ENCODE results near the gene LAP3. TPM values are rescaled to one million over a fixed set of nuclear protein-coding genes. Genes with fewer than 3 reads are reported as not detected.

LAP3 gene
- 33.0 to 53.9 TPM (median 35.3 TPM) in 5 replicates for total RNA-seq (2022; extraction: Qiagen RNA extraction; ENCODE audit: low read depth)

DNA sequence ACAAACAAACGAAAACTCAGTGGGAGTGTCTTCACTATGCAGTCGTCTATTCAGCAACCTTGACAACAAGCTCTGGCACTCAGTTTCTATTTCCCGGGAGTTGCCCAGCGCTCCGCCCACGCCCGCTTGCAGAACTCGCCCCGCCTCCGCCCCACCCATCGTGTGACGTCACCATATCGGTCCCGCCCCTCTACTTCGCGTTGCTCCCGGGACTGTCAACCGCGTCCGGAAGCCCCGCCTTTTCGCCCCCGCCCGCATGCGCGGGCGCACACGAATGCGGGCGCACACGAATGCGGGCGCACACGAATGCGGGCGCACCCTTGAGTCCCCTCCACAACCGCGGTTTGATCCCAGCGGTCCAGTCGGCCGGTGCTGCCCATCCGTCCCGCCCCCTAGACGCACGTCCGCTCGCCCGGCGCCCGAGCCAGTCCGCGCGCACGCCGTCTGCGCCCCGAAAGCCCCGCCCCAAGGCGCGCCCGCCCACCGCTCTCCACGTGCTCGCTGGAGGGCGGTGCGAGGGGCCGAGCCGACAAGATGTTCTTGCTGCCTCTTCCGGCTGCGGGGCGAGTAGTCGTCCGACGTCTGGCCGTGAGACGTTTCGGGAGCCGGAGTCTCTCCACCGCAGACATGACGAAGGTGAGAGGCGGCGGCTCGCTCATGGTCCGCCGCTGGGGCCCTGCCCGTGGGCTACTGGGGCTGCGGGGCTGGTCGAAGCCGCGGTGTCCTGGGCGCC, at the start of gene LAP3:
TSS of gene LAP3 (plus strand) at position 267 of the 733 bp plus-strand sequence. CDS start at position 535, 268 bp downstream.

DNA sequence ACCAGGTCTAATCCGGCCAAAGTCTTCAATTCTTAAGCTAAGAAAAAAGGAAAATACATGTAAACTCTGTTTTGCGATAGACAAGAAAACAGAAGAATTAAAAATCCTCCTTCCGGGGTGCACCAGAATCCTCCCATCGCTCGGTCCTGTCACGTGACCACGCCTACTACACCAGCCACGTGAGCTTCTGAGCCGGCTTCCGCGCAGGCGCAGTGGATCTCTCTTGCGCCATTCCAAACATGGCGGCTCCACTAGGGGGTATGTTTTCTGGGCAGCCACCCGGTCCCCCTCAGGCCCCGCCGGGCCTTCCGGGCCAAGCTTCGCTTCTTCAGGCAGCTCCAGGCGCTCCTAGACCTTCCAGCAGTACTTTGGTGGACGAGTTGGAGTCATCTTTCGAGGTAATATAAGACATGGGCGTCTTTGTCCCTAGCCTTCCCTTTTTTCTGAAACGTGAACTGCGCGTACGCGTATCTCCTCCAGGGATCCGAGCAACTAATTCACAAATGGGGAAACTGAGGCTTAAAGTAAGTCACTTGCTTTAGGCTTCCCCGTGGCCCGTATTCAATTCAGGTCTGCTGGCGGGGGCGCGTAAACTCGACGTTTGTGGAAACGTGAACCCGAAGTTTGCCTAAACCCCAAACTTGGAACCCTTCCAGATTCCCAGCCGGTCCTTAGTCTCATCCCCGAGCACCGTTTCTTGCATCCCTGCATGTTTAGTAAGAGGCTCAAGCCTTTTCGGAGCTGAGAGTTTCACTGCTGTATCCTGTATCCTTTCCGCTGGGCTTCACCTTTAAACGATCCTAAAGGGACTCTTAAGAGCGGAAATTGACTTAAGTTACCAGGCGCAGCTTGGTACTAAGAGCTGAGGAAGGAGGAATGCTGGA, 37.7 kb downstream of the LAP3 start, which contains the start of gene MED28:
TSS of gene MED28 (plus strand) at position 226 of the 884 bp plus-strand sequence. CDS start at position 240, 14 bp downstream.

Other genes with a start within 250 kb of the LAP3 start
- 46.7 to 51.5 TPM (median 49.4 TPM) in 5 replicates for gene QDPR, start 65.1 kb upstream of the LAP3 start, total RNA-seq (2022; extraction: Qiagen RNA extraction; ENCODE audit: low read depth)
- gene CLRN2, start 62.0 kb upstream of the LAP3 start, total RNA-seq (2022; extraction: Qiagen RNA extraction; ENCODE audit: low read depth), result not detected in 5 replicates
- 24.0 to 45.7 TPM (median 26.9 TPM) in 5 replicates for gene MED28, start 37.4 kb downstream of the LAP3 start, total RNA-seq (2022; extraction: Qiagen RNA extraction; ENCODE audit: low read depth)
- 0.02 to 0.07 TPM (median 0.04 TPM) in 5 replicates for gene FAM184B, start 204.4 kb downstream of the LAP3 start, total RNA-seq (2022; extraction: Qiagen RNA extraction; ENCODE audit: low read depth)
- 4.5 to 7.9 TPM (median 6.0 TPM) in 5 replicates for gene DCAF16, start 233.6 kb downstream of the LAP3 start, total RNA-seq (2022; extraction: Qiagen RNA extraction; ENCODE audit: low read depth)
- 19.4 to 31.0 TPM (median 27.6 TPM) in 5 replicates for gene NCAPG, start 233.8 kb downstream of the LAP3 start, total RNA-seq (2022; extraction: Qiagen RNA extraction; ENCODE audit: low read depth)

Data from A549 treated with ZK216348 at 1 μM for 4 hours (cell line).